Urinary bladder (tissue), 4 donors: ENCODE measurements around the gene CATSPERZ. TPM values are rescaled to one million over a fixed set of nuclear protein-coding genes. Genes with fewer than 3 reads are reported as not detected.
A peak's percentile ranks its signal among the peaks of the same experiment; 100 is the strongest.

Source experiments
- DNase-seq: peaks from one replicate; pipeline ENCODE4 v3.0.0-alpha.2; 2015; ENCODE audit errors: extremely low spot score
- H3K27ac ChIP-seq: one replicate; pipeline ENCODE4 v1.5.1; 2013; ENCODE audit warnings: low read depth, mild to moderate bottlenecking, moderate library complexity
- H3K36me3 ChIP-seq: one replicate; pipeline ENCODE4 v1.6.1; 2013; ENCODE audit warnings: mild to moderate bottlenecking, moderate library complexity; ENCODE audit not compliant: insufficient read depth
- H3K4me1 ChIP-seq: one replicate; pipeline ENCODE4 v1.6.1; 2013; ENCODE audit warnings: mild to moderate bottlenecking, moderate library complexity; ENCODE audit not compliant: insufficient read depth
- H3K4me3 ChIP-seq: one replicate; pipeline ENCODE4 v1.5.1; 2013; ENCODE audit warnings: low read depth, low read length
- WGBS: extraction: QIAGEN DNeasy Blood & Tissue Kit; methylation state at CpG from one replicate; pipeline ENCODE4 v1.1.7; 2013; 5-methylcytosine and 5-hydroxymethylcytosine counted together
- polyA plus RNA-seq: library from polyadenylated mRNA; stranded (reverse); fragments of 200-250 nt; gene quantifications from one replicate; pipeline ENCODE4 v1.2.3, GENCODE V29; 2013
- total RNA-seq: library from RNA; depleted of rRNA; stranded (reverse); fragments of >200 nt; gene quantifications from one replicate; pipeline ENCODE4 v1.2.3, GENCODE V29; 2014
- donor health status: healthy with polysubstance abuse.
- donor health status: healthy.

CATSPERZ gene
- total and polyA plus RNA-seq, 2 donors = 0.29 TPM; not detected in 1

DNA sequence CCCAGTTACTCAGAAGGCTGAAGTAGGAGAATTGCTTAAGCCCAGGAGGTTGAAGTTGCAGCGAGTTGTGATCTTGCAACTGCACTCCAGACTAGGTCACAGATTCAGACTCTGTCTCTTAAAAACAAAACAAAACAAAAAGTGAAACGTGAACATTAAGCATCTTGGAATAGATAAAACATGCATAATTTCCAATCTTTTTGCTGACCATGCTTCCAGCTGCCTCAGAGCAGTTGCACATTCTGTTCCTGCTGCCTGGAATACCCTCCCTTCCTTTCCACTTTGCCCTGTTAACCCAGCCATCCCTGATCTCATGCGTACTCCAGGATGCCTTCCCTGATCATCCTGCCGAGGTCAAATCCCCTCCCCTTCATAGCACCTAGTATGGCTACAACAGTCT is 39.1 kb downstream of the CATSPERZ start:
- DNase-seq = no peak
- H3K4me1 ChIP-seq = peaks cover 3% of the 10 kb centered on the region
- H3K27ac ChIP-seq = no peak overlapping the region
- H3K36me3 ChIP-seq = no peaks in the 10 kb centered on the region
- WGBS = 71% methylated on average over 4 of the region's 4 CpGs
- no peak overlapping the region for H3K4me3 ChIP-seq

DNA sequence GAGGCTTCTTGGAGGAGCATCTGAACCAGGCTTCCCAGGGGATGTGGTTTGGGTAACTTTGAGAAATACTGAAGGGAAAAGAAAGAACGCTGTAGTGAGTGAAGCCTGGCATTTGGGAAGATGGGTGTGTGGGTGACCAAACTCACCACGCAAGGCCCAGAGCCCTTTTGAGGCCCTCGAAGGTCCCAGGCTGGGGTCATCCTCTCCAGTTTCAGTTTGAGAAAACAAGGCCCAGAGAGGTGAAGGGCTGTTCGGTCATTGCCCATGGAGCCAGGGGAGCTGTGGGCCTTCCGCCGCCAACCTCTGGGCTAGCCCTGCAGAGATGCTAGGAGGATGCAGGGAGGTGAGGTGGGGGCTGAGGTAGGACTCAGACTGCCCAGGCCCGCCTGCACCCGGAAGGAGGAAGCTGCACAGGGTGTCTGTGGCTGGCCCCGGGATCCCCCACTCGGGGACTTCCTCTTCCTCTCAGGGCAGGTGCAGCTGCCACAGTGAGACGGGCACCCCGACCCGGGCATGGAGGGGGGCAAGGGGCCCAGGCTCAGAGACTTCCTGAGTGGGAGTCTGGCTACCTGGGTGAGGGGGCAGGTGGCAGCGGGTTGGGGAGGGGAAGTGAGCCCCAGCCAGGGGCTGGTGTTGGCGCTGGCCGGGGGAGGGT is 39.7 kb downstream of the CATSPERZ start, which contains the start of gene CCDC88B:
TSS of gene CCDC88B (plus strand) at position 451 of the 655 bp plus-strand sequence. CDS start at position 514, 63 bp downstream.
- H3K36me3 ChIP-seq = no peaks in the 10 kb centered on the region
- DNase-seq = no peak
- H3K27ac ChIP-seq = no peak within 1 kb of the TSS
- peaks cover 3% of the 10 kb centered on the region for H3K4me1 ChIP-seq
- peak within 1 kb of the TSS; percentile 9 for H3K4me3 ChIP-seq
- 77% methylated on average over 16 of the region's 16 CpGs for WGBS

DNA sequence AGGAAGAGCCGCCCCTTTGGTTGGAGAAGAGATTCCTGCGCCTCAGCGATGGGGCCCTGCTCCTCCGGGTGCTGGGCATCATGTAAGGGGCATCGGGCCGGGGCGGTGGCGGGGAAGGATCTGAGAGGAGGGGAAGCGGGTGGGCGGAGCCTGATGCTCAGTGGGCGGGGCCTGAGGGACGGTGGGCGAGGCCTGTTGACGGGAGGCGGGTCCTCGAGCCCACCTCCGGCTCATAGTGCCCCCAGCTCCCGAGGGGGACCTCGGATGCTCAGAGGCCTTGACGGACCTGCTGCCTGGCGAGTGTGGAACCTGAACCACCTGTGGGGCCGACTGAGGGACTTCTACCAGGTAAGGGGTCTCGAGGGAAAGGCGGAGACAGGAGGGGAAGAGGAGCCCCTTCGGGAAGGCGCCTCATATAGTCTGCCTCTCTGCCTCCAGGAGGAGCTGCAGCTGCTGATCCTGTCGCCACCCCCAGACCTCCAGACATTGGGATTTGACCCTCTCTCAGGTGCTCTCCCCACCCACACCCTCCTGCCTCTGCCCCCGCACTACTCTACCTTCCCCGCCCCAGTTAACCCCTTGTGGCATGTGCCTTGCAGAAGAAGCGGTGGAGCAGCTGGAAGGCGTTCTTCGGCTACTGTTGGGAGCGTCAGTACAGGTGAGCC is 40.6 kb downstream of the CATSPERZ start:
- DNase-seq = no peak
- Histone ChIP-seq H3K4me1 (peaks cover 3% of the 10 kb centered on the region), H3K27ac (no peak overlapping the region), H3K4me3 (peak overlapping the region; percentile 9), H3K36me3 (no peaks in the 10 kb centered on the region)
- 36% methylated on average over 33 of the region's 33 CpGs for WGBS

DNA sequence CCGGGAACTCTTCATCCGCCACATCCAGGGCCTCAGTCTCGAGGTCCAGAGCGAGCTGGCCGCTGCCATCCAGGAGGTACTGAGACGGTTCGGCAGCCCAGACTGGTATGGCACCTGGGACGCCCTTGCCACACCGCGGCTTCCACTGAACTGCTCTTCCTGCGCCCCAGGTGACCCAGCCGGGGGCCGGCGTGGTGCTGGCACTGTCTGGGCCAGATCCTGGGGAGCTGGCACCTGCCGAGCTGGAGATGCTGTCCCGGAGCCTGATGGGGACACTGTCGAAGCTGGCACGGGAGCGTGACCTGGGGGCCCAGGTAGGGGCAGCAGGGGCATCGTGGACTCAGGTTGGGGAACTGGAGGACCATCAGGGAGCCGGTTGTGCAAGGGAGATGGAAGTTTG is 41.3 kb downstream of the CATSPERZ start:
- H3K4me1 ChIP-seq = peaks cover 3% of the 10 kb centered on the region
- no peak overlapping the region for H3K27ac ChIP-seq
- H3K4me3 ChIP-seq = no peak overlapping the region
- H3K36me3 ChIP-seq = no peaks in the 10 kb centered on the region
- WGBS = 86% methylated on average over 21 of the region's 21 CpGs
- no peak for DNase-seq

DNA sequence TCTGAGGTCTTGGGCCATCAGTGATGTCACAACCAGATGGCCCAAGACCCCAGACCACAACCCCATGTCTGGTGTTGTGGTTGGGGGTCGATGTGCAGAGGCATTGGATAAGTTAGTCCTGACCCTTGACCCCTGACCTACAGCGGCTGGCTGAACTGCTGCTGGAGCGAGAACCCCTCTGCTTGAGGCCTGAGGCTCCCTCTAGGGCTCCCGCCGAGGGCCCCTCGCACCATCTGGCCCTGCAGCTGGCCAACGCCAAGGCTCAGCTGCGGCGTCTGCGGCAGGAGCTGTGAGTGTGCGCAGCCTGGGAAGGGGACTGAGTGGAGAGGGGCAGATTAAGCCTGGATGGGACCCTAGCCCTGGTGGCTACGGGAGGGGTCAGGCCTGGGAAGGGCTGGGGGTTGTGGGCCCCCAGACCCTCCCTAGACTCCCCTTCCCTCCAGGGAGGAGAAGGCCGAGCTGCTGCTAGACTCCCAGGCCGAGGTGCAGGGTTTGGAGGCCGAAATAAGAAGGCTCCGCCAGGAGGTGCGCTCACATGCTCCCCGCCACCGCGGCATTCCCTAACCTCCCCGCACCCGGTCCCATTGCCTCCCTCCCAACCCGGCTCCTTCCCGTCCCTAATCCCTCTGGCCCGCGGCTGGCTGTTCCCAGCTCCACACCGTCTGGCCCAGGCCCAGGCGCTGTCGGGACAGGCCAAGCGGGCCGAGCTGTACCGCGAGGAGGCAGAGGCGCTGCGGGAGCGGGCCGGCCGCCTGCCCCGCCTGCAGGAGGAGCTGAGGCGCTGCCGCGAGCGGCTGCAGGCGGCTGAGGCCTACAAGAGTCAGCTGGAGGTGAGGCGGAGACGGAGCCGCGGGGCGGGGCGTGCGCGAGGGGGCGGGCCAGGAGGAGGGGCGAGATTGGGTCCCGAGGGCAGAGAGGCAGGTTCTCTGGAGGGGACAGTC is 42.0 kb downstream of the CATSPERZ start:
- no peak for DNase-seq
- Histone ChIP-seq H3K4me3 (peak overlapping the region; percentile 11), H3K4me1 (peaks cover 3% of the 10 kb centered on the region), H3K27ac (peak overlapping the region; percentile 13), H3K36me3 (no peaks in the 10 kb centered on the region)
- 16% methylated on average over 55 of the region's 55 CpGs for WGBS

DNA sequence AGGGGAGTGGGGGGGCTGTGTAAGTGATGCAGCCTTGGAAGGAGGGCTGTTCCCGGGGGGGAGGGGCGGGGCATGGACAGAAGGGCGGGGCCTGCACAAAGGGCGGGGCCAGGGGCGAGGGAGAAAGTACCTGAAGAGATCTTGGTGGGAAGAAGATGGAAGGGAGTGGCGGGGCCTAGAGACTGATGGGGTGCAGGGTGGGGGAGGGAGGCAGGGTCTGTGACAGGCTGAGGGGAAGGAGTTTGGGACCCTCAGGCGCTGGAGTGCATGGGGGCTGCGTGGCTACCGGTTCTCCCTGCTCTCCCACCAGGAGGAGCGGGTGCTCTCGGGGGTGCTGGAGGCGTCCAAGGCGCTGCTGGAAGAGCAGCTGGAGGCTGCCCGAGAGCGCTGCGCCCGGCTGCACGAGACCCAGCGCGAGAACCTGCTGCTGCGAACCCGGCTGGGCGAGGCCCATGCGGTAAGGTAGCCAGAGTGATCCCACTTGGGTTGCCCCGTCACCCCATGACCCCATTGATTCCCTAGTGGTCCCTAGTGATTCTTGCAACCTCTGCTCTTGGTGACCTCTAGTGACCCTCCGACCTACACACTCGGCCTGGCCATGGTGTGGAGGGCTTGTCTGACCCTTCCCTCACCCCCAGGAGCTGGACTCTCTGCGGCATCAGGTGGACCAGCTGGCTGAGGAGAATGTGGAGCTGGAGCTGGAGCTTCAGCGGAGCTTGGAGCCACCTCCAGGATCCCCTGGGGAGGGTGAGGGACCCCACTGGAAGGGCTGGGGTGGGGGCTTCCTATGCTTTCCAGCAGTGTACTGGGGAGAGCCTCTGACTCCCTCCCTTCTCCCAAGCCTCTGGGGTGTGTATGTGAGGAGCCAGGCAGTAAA is 42.9 kb downstream of the CATSPERZ start:
- Histone ChIP-seq H3K27ac (no peak overlapping the region), H3K4me3 (peak overlapping the region; percentile 11), H3K36me3 (no peaks in the 10 kb centered on the region), H3K4me1 (peaks cover 3% of the 10 kb centered on the region)
- 61% methylated on average over 29 of the region's 29 CpGs for WGBS
- no peak for DNase-seq

DNA sequence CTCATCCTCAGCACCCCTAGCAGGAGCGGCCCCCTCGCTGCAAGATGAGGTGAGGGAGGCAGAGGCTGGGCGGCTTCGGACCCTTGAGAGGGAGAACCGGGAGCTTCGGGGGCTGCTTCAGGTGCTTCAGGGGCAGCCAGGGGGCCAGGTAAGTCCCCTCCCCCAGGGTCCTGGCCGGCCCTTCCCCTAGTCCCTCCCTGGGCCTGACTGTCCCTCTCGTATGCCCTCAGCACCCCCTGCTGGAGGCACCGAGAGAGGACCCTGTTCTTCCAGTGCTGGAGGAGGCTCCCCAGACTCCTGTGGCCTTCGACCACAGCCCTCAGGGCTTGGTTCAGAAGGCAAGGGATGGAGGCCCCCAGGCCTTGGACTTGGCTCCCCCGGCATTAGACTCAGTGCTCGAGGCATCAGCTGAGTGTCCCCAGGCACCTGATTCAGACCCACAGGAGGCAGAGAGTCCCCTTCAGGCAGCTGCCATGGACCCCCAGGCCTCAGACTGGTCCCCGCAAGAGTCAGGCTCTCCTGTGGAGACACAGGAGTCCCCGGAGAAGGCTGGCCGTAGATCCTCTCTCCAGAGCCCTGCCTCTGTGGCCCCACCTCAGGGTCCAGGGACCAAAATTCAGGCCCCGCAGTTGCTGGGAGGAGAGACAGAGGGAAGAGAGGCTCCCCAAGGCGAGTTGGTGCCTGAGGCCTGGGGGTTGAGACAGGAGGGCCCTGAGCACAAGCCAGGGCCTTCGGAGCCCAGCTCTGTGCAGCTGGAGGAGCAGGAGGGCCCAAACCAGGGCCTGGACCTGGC is 43.8 kb downstream of the CATSPERZ start:
- H3K27ac ChIP-seq = no peak overlapping the region
- no peak overlapping the region for H3K4me3 ChIP-seq
- no peak for DNase-seq
- H3K36me3 ChIP-seq = no peaks in the 10 kb centered on the region
- 85% methylated on average over 18 of the region's 18 CpGs for WGBS
- H3K4me1 ChIP-seq = peaks cover 3% of the 10 kb centered on the region

DNA sequence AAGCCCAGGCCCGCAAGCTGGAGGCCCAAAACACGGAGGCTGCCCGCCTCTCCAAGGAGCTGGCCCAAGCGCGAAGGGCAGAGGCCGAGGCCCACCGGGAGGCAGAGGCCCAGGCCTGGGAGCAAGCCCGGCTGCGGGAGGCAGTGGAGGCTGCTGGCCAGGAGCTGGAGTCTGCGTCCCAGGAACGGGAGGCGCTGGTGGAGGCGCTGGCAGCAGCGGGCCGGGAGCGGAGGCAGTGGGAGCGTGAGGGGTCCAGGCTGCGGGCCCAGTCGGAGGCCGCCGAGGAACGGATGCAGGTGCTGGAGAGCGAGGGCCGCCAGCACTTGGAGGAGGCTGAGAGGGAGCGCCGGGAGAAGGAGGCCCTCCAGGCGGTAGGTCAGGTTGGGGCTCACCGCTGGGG is 44.6 kb downstream of the CATSPERZ start:
- H3K4me1 ChIP-seq = peaks cover 3% of the 10 kb centered on the region
- H3K4me3 ChIP-seq = no peak overlapping the region
- 92% methylated on average over 28 of the region's 28 CpGs for WGBS

DNA sequence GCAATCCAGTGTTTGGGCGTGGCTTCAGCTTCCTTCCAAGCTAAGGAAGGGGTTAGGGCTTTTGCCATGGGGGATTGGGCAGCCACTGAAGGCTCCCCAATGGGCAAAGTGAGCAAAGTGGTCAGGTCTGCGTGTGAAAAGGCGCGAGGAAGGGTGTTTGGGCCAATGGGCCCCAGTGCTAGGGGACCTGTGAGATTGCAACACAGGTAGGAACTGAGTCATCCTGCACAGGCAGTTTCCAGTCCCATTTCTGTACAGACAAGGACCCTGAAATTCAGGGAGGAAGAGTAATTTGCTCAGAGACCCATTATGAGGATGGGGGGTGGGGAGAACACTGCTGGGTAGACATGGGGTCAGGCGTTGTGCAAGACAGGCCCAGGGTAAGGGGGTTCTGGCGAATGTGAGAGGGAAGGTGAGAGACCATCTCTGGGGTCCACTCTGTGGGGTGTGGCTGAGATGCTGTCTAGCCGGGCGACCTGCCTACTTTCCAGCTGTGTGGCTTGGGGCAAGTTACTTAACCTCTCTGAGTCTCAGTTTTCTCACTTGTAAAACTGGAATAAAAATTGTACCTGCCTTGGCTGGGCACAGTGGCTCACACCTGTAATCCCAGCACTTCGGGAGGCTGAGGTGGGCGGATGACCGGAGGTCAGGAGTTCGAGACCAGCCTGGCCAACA is 47.2 kb downstream of the CATSPERZ start:
- Histone ChIP-seq H3K36me3 (no peaks in the 10 kb centered on the region), H3K4me1 (no peaks in the 10 kb centered on the region), H3K27ac (no peak overlapping the region), H3K4me3 (no peak overlapping the region)
- 87% methylated on average over 12 of the region's 12 CpGs for WGBS
- DNase-seq = no peak

More for the DNA sequence above, 44.6 kb downstream of the CATSPERZ start:
- no peak for DNase-seq
- H3K36me3 ChIP-seq = no peaks in the 10 kb centered on the region
- H3K27ac ChIP-seq = no peak overlapping the region

DNA sequence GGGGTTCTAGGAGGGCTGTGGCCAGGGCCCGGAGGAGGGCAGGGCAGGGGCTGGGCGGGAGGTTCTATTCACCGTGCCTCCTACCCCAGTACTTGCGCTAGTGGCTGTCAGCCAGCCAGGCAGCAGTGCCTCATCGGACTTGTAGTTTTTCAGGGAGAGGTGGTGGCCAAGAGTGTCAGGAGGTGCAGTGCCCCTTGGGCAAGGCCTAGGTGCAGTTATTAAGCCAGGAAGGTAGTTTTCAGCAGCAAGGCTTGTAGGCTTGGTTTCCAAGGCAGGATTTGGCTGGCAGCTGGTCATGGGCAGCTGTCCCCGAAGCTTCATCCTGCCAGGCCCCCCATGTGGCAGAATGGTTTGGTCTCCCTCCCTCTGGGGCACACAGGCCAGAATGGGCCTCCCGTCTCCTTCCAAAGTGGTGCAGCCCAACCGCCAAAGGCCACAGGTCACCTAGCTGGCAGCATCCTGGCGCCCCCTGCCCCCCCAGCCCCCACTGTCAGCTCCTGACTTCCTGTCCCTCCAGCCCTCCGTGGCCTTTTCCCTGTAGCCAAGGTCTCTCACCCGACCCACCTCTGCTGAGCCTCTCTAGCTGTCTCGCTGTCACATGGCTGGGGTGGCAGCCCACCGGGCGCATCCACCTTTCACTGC is 48.3 kb downstream of the CATSPERZ start:
- DNase-seq = no peak
- Histone ChIP-seq H3K4me3 (no peak overlapping the region), H3K36me3 (no peaks in the 10 kb centered on the region), H3K27ac (no peak overlapping the region), H3K4me1 (no peaks in the 10 kb centered on the region)
- 64% methylated on average over 14 of the region's 14 CpGs for WGBS

DNA sequence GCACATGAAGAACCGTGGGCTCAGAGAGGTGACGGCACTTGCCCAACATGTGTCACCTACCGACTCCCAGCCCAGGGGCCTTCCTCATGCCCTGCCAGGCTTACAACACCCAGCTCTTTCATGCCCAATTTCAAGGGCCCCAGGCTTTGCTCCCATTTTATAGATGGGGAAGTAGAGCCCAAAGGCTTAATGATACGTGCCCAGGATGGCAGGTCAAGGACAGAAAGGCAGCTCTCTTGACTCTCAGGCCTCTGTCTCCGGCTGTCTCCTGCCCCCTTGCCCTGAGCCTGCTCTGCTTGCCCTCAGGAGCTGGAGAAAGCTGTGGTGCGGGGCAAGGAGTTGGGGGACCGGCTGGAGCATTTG is 48.8 kb downstream of the CATSPERZ start:
- Histone ChIP-seq H3K36me3 (no peaks in the 10 kb centered on the region), H3K27ac (no peak overlapping the region), H3K4me1 (no peaks in the 10 kb centered on the region), H3K4me3 (no peak overlapping the region)
- no peak for DNase-seq
- WGBS = 91% methylated on average over 7 of the region's 7 CpGs
